GM12878 (cell line): ENCODE data around the gene ATG5. TPM values are rescaled to one million over a fixed set of nuclear protein-coding genes. Genes with fewer than 3 reads are reported as not detected.

ENCODE experiments used
- ATAC-seq: fragments of 200-7000 bp; cut with Tn5 transposase; 3 replicates; pipeline ENCODE4 v1.9.1; 2020; ENCODE audit warnings: mild to moderate bottlenecking, moderate library complexity
- BruUV-seq: library from RNA; stranded (reverse); fragments of 400-500 nt; replicated peaks from 2 replicates; lab custom pipeline; 2021; lab: Mats Ljungman, UMichigan
- CTCF ChIA-PET: fragments of 300-600 bp; sonication (Branson Sonifier 250); formaldehyde crosslinking; extraction: SDS; loops from one replicate; lab custom pipeline; 2021; ENCODE audit warnings: inconsistent platforms; lab: Yijun Ruan, JAX
- POLR2A ChIA-PET: fragments of 350-600 bp; formaldehyde crosslinking; extraction: SDS; loops from one replicate; lab custom pipeline; 2021; ENCODE audit warnings: inconsistent platforms; lab: Charles Lee
- RAD21 ChIA-PET: fragments of 300-600 bp; sonication (Branson Sonifier 250); formaldehyde crosslinking; loops from one replicate; lab custom pipeline; 2023; ENCODE audit warnings: antibody characterized with exemption; ENCODE audit not compliant: unreplicated experiment; lab: Charles Lee
- SMC1A ChIA-PET: fragments of 300-600 bp; sonication (Branson Sonifier 250); formaldehyde crosslinking; loops from one replicate; lab custom pipeline; 2023; ENCODE audit not compliant: unreplicated experiment, uncharacterized antibody; lab: Charles Lee
- DNase-seq: peaks from one replicate; pipeline ENCODE4 v3.0.0-alpha.2; 2011; ENCODE audit warnings: low read depth, low spot score
- FAIRE-seq: peaks from 3 replicates; lab custom pipeline; 2011; peaks lifted over from hg19 to GRCh38; lab: Jason Lieb, UNC
- H2AFZ ChIP-seq: 2 replicates; pipeline ENCODE4 v1.6.0; 2011; ENCODE audit warnings: low read depth, low read length, control low read depth; ENCODE audit not compliant: control insufficient read depth
- H3K27ac ChIP-seq: 2 replicates; pipeline ENCODE4 v1.5.1; 2011; ENCODE audit warnings: control low read depth; ENCODE audit not compliant: control insufficient read depth, insufficient read depth
- H3K27me3 ChIP-seq, 2 experiments: replicated peaks in 1 of 2; 2 replicates each; pipeline versions ENCODE4 v1.6.0 to v1.6.1; 2011; ENCODE audit warnings: low read length in 1 of 2; ENCODE audit not compliant: control insufficient read depth in 2 of 2, insufficient read depth in 2 of 2
- H3K36me3 ChIP-seq, 2 experiments: 2 replicates each; pipeline ENCODE4 v1.5.1; 2011; ENCODE audit warnings: low read length in 1 of 2; ENCODE audit not compliant: control insufficient read depth in 2 of 2, insufficient read depth in 2 of 2
- H3K4me1 ChIP-seq: 2 replicates; pipeline ENCODE4 v1.6.1; 2011; ENCODE audit warnings: mild to moderate bottlenecking, low read length, moderate library complexity, mixed read lengths; ENCODE audit not compliant: control insufficient read depth, insufficient read depth
- H3K4me2 ChIP-seq: 2 replicates; pipeline ENCODE4 v1.6.0; 2011; ENCODE audit warnings: control low read depth; ENCODE audit not compliant: control insufficient read depth, insufficient read depth
- H3K4me3 ChIP-seq: fragments of 200-600 bp; sonication (generic); 2 replicates; pipeline ENCODE4 v1.5.1; 2016
- H3K79me2 ChIP-seq: 2 replicates; pipeline ENCODE4 v1.6.0; 2011; ENCODE audit warnings: low read length; ENCODE audit not compliant: control insufficient read depth, insufficient read depth
- H3K9ac ChIP-seq: 2 replicates; pipeline ENCODE4 v1.8.0; 2011; ENCODE audit warnings: low read length, control low read depth, mixed read lengths; ENCODE audit not compliant: control insufficient read depth, insufficient read depth
- H3K9me3 ChIP-seq: replicated peaks from 3 replicates; pipeline ENCODE4 v1.5.1; 2011; ENCODE audit warnings: mild to moderate bottlenecking, low read length; ENCODE audit not compliant: control insufficient read depth, insufficient read depth
- H4K20me1 ChIP-seq: 2 replicates; pipeline ENCODE4 v1.6.0; 2011; ENCODE audit not compliant: control insufficient read depth, insufficient read depth
- BCL11A ChIP-seq: IDR thresholded peaks from 2 replicates; pipeline ENCODE4 v1.6.1; 2011; ENCODE audit warnings: low read depth, low read length
- ELK1 ChIP-seq: IDR thresholded peaks from 2 replicates; pipeline ENCODE4 v1.6.1; 2012; ENCODE audit warnings: low read depth, low read length, improper control_type of control experiment
- FOS ChIP-seq: IDR thresholded peaks from 3 replicates; pipeline ENCODE4 v1.6.1; 2011; ENCODE audit warnings: borderline replicate concordance; ENCODE audit not compliant: insufficient read length; ENCODE audit errors: extremely low read depth
- MTA2 ChIP-seq: fragments of 450-650 bp; IDR thresholded peaks from 2 replicates; pipeline ENCODE4 v1.6.1; 2016; ENCODE audit warnings: low read depth, mild to moderate bottlenecking, moderate library complexity
- NR2F1 ChIP-seq: fragments of 450-650 bp; conservative IDR thresholded peaks from 2 replicates; pipeline ENCODE4 v1.6.1; 2017; ENCODE audit warnings: mild to moderate bottlenecking
- ZNF384 ChIP-seq: IDR thresholded peaks from 2 replicates; pipeline ENCODE4 v1.6.1; 2012; ENCODE audit warnings: low read depth, mild to moderate bottlenecking, low read length, improper control_type of control experiment, borderline replicate concordance
- WGBS: methylation state at CpG from one replicate; pipeline ENCODE4 v1.1.6; 2016; ENCODE audit warnings: low lambda C conversion rate; ENCODE audit not compliant: insufficient replicate concordance, insufficient coverage; ENCODE audit errors: missing lambda C conversion rate; 5-methylcytosine and 5-hydroxymethylcytosine counted together
- in situ Hi-C: fragments of 300-500 bp; cut with MboI; formaldehyde crosslinking; loops from 9 replicates; pipeline ENCODE4 v1.14.3; 2018; ENCODE audit warnings: mixed read lengths
- intact Hi-C: fragments of 100-400 bp; cut with micrococcal nuclease; formaldehyde crosslinking; loops from one replicate; pipeline ENCODE4 v1.14.2; 2022; ENCODE audit not compliant: unreplicated experiment
- polyA plus RNA-seq, 11 experiments: library from polyadenylated mRNA; depleted of rRNA in 4 of 11; unstranded in 6 of 11; stranded (reverse) in 5 of 11; fragments of >200 nt; fragmentation: Nextera tagmentation in 4 of 11; fragmentation: Illumina TruSeq in 1 of 11; extraction: Ambion mirVana in 4 of 11; extraction: Trizol in 1 of 11; gene quantifications; 1 replicate in 1 of 11; 2 replicates in 10 of 11; pipeline versions ENCODE4 v1.2.1 to v1.2.3, GENCODE V29; 2011 to 2016; ENCODE audit warnings: inconsistent platforms in 2 of 11, missing spikeins in 2 of 11, low read depth in 1 of 11
- total RNA-seq, 4 experiments: library from RNA; depleted of rRNA in 3 of 4; stranded (reverse); fragments of >200 nt in 3 of 4; fragmentation: Illumina TruSeq in 1 of 4; extraction: Trizol in 1 of 4; gene quantifications; 2 replicates each; pipeline versions ENCODE4 v1.2.1 to v1.2.3, GENCODE V29; 2013 to 2021

The ATG5 gene
- total and polyA plus RNA-seq, 10 of the 15 experiments (the other 5 are each of a cell fraction or from before 2014, with no cell fraction given), result 12.9 to 51.8 (median 23.9) TPM

- TF ChIP-seq BCL11A (no peak), FOS (no peak)
- TF ChIP-seq, all 136 proteins: peak for 0
Observed at GRCh38 chr6:106370639-106371038, 45.1 kb upstream of the ATG5 start (continued).

GRCh38 chr6:106369739-106370138, 44.2 kb upstream of the ATG5 start:
- Histone ChIP-seq H3K4me3 (no peak overlapping the region), H3K36me3 (no peaks in the 10 kb centered on the region), H3K27me3 (no peaks in the 10 kb centered on the region; a peak in 1 of 4 replicates), H4K20me1 (no peaks in the 10 kb centered on the region), H3K9ac (no peak overlapping the region), H3K4me2 (no peak overlapping the region), H3K79me2 (no peaks in the 10 kb centered on the region), H3K4me1 (no peaks in the 10 kb centered on the region), H3K27ac (no peak overlapping the region), H3K9me3 (no peaks in the 10 kb centered on the region), H2AFZ (no peak overlapping the region)
- BruUV-seq, result no TSS peak
- FAIRE-seq, result no peak
- intact Hi-C loops (no loop called here), in situ Hi-C loops (no loop called here)
- ChIA-PET SMC1A (no interaction called here), RAD21 (no interaction called here), CTCF (interaction anchor here (1.2 to 3.3 kb wide), 4 partner anchors 10 to 30 kb away, joined by 5 to 12 read pairs (median 6); no protein-coding TSS in a partner anchor), POLR2A (no interaction called here)
- WGBS, result 10% methylated on average over 2 of the region's 2 CpGs
- TF ChIP-seq NR2F1 (0 out of 2 replicates have a peak, but pooled peaks have one; percentile 17), BCL11A (peak; percentile 55; the same call in 1 of the 2 replicates), ZNF384 (no peak), ELK1 (no peak), MTA2 (peak; percentile 57)
- peak; percentile 38; the same call in 1 of the 3 replicates for ATAC-seq
- no peak for DNase-seq
